ENCODE data around the gene CFB. TPM values are rescaled to one million over a fixed set of nuclear protein-coding genes. Genes with fewer than 3 reads are reported as not detected.

The CFB gene
- total and polyA plus RNA-seq, 9 of the 15 experiments (the other 6 are each of a cell fraction or from before 2014, with no cell fraction given) = 0.08 to 0.91 (median 0.22) TPM; not detected in 4

DNA sequence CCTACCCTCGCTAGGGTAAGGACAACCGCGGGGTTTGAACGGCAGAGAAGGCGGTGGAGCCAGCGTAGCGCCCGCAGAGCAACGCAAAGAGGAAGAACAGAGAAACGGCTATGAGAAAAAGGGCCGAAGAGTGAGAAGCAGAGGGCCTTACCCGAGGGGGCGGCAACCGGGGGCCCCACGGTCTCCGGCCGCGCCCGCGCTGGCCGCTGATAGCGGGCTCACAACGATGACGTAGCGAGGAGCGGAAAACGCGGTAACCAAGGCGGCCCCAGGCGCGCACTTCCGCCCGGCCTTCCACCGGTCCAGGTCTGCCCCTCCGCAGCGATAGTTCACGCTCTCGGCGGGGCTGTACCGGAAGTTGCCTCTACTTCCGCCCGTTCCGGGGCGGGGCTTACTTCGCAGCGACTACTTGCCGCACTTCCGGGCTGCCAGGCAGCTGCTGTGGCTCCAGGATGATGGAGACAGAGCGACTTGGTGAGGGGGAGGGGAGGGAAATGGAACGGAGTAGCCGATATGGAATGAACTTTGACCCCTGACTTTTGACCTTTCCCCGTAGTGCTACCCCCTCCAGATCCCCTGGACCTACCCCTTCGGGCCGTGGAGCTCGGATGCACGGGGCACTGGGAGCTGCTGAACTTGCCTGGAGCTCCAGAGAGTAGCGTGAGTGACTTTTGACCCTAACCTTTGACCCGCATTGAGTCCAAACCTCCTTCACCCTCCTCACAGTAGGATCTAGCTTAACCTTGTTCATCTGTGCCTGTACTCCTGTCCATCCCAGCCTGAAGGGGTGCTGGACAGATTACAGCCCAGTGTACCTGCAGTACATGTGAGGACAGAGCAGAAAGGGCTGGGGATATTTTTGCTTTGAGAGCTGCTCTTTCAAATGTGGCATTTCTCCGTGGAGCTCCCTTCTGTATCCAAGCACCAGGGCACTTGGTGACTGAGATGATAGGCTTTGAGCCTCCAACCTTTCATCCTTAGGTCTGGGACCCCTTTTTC, 13.1 kb downstream of the CFB start, which contains the start of the genes NELFE and SKIC2 (continued):
- TF ChIP-seq, protein P1, sequence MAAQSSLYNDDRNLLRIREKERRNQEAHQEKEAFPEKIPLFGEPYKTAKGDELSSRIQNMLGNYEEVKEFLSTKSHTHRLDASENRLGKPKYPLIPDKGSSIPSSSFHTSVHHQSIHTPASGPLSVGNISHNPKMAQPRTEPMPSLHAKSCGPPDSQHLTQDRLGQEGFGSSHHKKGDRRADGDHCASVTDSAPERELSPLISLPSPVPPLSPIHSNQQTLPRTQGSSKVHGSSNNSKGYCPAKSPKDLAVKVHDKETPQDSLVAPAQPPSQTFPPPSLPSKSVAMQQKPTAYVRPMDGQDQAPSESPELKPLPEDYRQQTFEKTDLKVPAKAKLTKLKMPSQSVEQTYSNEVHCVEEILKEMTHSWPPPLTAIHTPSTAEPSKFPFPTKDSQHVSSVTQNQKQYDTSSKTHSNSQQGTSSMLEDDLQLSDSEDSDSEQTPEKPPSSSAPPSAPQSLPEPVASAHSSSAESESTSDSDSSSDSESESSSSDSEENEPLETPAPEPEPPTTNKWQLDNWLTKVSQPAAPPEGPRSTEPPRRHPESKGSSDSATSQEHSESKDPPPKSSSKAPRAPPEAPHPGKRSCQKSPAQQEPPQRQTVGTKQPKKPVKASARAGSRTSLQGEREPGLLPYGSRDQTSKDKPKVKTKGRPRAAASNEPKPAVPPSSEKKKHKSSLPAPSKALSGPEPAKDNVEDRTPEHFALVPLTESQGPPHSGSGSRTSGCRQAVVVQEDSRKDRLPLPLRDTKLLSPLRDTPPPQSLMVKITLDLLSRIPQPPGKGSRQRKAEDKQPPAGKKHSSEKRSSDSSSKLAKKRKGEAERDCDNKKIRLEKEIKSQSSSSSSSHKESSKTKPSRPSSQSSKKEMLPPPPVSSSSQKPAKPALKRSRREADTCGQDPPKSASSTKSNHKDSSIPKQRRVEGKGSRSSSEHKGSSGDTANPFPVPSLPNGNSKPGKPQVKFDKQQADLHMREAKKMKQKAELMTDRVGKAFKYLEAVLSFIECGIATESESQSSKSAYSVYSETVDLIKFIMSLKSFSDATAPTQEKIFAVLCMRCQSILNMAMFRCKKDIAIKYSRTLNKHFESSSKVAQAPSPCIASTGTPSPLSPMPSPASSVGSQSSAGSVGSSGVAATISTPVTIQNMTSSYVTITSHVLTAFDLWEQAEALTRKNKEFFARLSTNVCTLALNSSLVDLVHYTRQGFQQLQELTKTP (IDR thresholded peaks at IDR 0.05; ENCODE audit: low read depth in 1 of 2, partially characterized antibody in 2 of 2) = peak in 1 of 2 experiments; percentile 61
- TF ChIP-seq EP400 (IDR thresholded peaks at IDR 0.05) (peak; percentile 95), BRD4 (IDR thresholded peaks at IDR 0.05) (peak; percentile 84), ZNF707 (CRISPR knock-in tag; conservative IDR thresholded peaks at IDR 0.05) (peak; percentile 74), ZNF212 (CRISPR knock-in tag; IDR thresholded peaks at IDR 0.05) (0 out of 2 replicates have a peak, but pooled peaks have one; percentile 76), BCL6 (CRISPR knock-in tag; IDR thresholded peaks at IDR 0.05) (peak; percentile 85), ZNF23 (CRISPR knock-in tag; IDR thresholded peaks at IDR 0.05) (no peak), ZNF589 (CRISPR knock-in tag; IDR thresholded peaks at IDR 0.05; ENCODE audit: low read depth) (no peak; the same call in 1 of the 2 replicates), ZNF584 (CRISPR knock-in tag; IDR thresholded peaks at IDR 0.05; ENCODE audit: low read depth) (peak; percentile 91)
- TF ChIP-seq, protein P2, sequence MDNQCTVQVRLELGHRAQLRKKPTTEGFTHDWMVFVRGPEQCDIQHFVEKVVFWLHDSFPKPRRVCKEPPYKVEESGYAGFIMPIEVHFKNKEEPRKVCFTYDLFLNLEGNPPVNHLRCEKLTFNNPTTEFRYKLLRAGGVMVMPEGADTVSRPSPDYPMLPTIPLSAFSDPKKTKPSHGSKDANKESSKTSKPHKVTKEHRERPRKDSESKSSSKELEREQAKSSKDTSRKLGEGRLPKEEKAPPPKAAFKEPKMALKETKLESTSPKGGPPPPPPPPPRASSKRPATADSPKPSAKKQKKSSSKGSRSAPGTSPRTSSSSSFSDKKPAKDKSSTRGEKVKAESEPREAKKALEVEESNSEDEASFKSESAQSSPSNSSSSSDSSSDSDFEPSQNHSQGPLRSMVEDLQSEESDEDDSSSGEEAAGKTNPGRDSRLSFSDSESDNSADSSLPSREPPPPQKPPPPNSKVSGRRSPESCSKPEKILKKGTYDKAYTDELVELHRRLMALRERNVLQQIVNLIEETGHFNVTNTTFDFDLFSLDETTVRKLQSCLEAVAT (IDR thresholded peaks at IDR 0.05) = peak; percentile 68 to 71; a peak in 3 of 4 replicates
- TF ChIP-seq, protein P3, sequence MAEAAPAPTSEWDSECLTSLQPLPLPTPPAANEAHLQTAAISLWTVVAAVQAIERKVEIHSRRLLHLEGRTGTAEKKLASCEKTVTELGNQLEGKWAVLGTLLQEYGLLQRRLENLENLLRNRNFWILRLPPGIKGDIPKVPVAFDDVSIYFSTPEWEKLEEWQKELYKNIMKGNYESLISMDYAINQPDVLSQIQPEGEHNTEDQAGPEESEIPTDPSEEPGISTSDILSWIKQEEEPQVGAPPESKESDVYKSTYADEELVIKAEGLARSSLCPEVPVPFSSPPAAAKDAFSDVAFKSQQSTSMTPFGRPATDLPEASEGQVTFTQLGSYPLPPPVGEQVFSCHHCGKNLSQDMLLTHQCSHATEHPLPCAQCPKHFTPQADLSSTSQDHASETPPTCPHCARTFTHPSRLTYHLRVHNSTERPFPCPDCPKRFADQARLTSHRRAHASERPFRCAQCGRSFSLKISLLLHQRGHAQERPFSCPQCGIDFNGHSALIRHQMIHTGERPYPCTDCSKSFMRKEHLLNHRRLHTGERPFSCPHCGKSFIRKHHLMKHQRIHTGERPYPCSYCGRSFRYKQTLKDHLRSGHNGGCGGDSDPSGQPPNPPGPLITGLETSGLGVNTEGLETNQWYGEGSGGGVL (CRISPR knock-in tag; IDR thresholded peaks at IDR 0.05) = peak; percentile 52; the same call in 1 of the 2 replicates
